SK-N-SH treated with all-trans-retinoic acid at 6 μM for 48 hours (cell line): ENCODE data around the gene MEF2C.
A peak's percentile ranks its signal among the peaks of the same experiment; 100 is the strongest.

Experiments
- ATAC-seq: fragments of 200-7000 bp; cut with Tn5 transposase; 3 replicates; pipeline ENCODE4 v1.9.1; 2020; ENCODE audit warnings: mild to moderate bottlenecking, moderate library complexity
- CSDC2 ChIP-seq: fragments of 250-450 bp; sonication (Bioruptor Pico); IDR thresholded peaks from 2 replicates; pipeline ENCODE4 v1.5.0; 2020; ENCODE audit warnings: mild to moderate bottlenecking, moderate library complexity
- CSRNP3 ChIP-seq: fragments of 250-450 bp; sonication (Bioruptor Pico); IDR thresholded peaks from 2 replicates; pipeline ENCODE4 v1.5.1; 2021; ENCODE audit warnings: mild to moderate bottlenecking, moderate library complexity
- ESRRG ChIP-seq: fragments of 250-450 bp; sonication (Bioruptor Pico); IDR thresholded peaks from 2 replicates; pipeline ENCODE4 v1.6.1; 2021; ENCODE audit warnings: mild to moderate bottlenecking
- GLIS3 ChIP-seq: fragments of 250-450 bp; sonication (Bioruptor Pico); IDR thresholded peaks from 2 replicates; pipeline ENCODE4 v1.5.0; 2020; ENCODE audit warnings: mild to moderate bottlenecking, moderate library complexity
- ISL1 ChIP-seq: fragments of 250-450 bp; sonication (Bioruptor Pico); IDR thresholded peaks from 2 replicates; pipeline ENCODE4 v2.1.2; 2022; ENCODE audit warnings: mild to moderate bottlenecking, moderate library complexity
- PATZ1 ChIP-seq: fragments of 250-450 bp; sonication (Bioruptor Pico); IDR thresholded peaks from 2 replicates; pipeline ENCODE4 v1.8.0; 2020; ENCODE audit warnings: mild to moderate bottlenecking, moderate library complexity, borderline replicate concordance
- POU6F1 ChIP-seq: fragments of 250-450 bp; sonication (Bioruptor Pico); IDR thresholded peaks from 2 replicates; pipeline ENCODE4 v1.8.0; 2021; ENCODE audit warnings: low read depth, mild to moderate bottlenecking, moderate library complexity, borderline replicate concordance
- PPARA ChIP-seq: fragments of 250-450 bp; sonication (Bioruptor Pico); IDR thresholded peaks from 2 replicates; pipeline ENCODE4 v1.5.0; 2020; ENCODE audit warnings: mild to moderate bottlenecking, borderline replicate concordance
- RARB ChIP-seq: fragments of 250-450 bp; sonication (Bioruptor Pico); IDR thresholded peaks from 2 replicates; pipeline ENCODE4 v1.8.0; 2021; ENCODE audit warnings: mild to moderate bottlenecking, moderate library complexity
- SNAI2 ChIP-seq: fragments of 250-450 bp; sonication (Bioruptor Pico); IDR thresholded peaks from 2 replicates; pipeline ENCODE4 v1.5.0; 2020; ENCODE audit warnings: mild to moderate bottlenecking, moderate library complexity
- TCF4 ChIP-seq: fragments of 250-450 bp; sonication (Bioruptor Pico); IDR thresholded peaks from 2 replicates; pipeline ENCODE4 v1.8.0; 2021; ENCODE audit warnings: mild to moderate bottlenecking, moderate library complexity, borderline replicate concordance
- TOX ChIP-seq: fragments of 250-450 bp; sonication (Bioruptor Pico); IDR thresholded peaks from 2 replicates; pipeline ENCODE4 v1.8.0; 2021; ENCODE audit warnings: mild to moderate bottlenecking, moderate library complexity, borderline replicate concordance
- ZC3H10 ChIP-seq: fragments of 250-450 bp; sonication (Bioruptor Pico); IDR thresholded peaks from 2 replicates; pipeline ENCODE4 v1.5.1; 2021; ENCODE audit warnings: mild to moderate bottlenecking, moderate library complexity
- ZFP3 ChIP-seq: fragments of 250-450 bp; sonication (Bioruptor Pico); IDR thresholded peaks from 2 replicates; pipeline ENCODE4 v1.5.0; 2020; ENCODE audit warnings: mild to moderate bottlenecking, moderate library complexity
- ZFP30 ChIP-seq: fragments of 450-650 bp; formaldehyde crosslinking; IDR thresholded peaks from 2 replicates; pipeline ENCODE4 v1.5.0; 2022; ENCODE audit warnings: mild to moderate bottlenecking, moderate library complexity
- ZNF565 ChIP-seq: fragments of 450-650 bp; formaldehyde crosslinking; conservative IDR thresholded peaks from 2 replicates; pipeline ENCODE4 v1.5.0; 2020; ENCODE audit warnings: low read depth, mild to moderate bottlenecking, moderate library complexity
- ZNF8 ChIP-seq: fragments of 450-650 bp; formaldehyde crosslinking; IDR thresholded peaks from 2 replicates; pipeline ENCODE4 v1.5.0; 2020; ENCODE audit warnings: mild to moderate bottlenecking, moderate library complexity
- TF ChIP-seq, protein P1 (sequence below): fragments of 250-450 bp; sonication (Bioruptor Pico); IDR thresholded peaks from 2 replicates; pipeline ENCODE4 v1.5.0; 2020; ENCODE audit warnings: mild to moderate bottlenecking, moderate library complexity

Gene MEF2C

GRCh38 chr5:88876714-88877113 lies 6.3 kb downstream of the MEF2C start:
- ATAC-seq = no peak
- TF ChIP-seq TCF4 (no peak), CSDC2 (CRISPR knock-in tag) (no peak), SNAI2 (no peak), ZC3H10 (CRISPR knock-in tag) (no peak), ISL1 (CRISPR knock-in tag) (peak; percentile 73), ESRRG (CRISPR knock-in tag) (no peak), GLIS3 (CRISPR knock-in tag) (no peak)
- TF ChIP-seq, protein P1, sequence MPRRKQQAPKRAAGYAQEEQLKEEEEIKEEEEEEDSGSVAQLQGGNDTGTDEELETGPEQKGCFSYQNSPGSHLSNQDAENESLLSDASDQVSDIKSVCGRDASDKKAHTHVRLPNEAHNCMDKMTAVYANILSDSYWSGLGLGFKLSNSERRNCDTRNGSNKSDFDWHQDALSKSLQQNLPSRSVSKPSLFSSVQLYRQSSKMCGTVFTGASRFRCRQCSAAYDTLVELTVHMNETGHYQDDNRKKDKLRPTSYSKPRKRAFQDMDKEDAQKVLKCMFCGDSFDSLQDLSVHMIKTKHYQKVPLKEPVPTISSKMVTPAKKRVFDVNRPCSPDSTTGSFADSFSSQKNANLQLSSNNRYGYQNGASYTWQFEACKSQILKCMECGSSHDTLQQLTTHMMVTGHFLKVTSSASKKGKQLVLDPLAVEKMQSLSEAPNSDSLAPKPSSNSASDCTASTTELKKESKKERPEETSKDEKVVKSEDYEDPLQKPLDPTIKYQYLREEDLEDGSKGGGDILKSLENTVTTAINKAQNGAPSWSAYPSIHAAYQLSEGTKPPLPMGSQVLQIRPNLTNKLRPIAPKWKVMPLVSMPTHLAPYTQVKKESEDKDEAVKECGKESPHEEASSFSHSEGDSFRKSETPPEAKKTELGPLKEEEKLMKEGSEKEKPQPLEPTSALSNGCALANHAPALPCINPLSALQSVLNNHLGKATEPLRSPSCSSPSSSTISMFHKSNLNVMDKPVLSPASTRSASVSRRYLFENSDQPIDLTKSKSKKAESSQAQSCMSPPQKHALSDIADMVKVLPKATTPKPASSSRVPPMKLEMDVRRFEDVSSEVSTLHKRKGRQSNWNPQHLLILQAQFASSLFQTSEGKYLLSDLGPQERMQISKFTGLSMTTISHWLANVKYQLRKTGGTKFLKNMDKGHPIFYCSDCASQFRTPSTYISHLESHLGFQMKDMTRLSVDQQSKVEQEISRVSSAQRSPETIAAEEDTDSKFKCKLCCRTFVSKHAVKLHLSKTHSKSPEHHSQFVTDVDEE = peak; percentile 66; the same call in 1 of the 2 replicates

DNA sequence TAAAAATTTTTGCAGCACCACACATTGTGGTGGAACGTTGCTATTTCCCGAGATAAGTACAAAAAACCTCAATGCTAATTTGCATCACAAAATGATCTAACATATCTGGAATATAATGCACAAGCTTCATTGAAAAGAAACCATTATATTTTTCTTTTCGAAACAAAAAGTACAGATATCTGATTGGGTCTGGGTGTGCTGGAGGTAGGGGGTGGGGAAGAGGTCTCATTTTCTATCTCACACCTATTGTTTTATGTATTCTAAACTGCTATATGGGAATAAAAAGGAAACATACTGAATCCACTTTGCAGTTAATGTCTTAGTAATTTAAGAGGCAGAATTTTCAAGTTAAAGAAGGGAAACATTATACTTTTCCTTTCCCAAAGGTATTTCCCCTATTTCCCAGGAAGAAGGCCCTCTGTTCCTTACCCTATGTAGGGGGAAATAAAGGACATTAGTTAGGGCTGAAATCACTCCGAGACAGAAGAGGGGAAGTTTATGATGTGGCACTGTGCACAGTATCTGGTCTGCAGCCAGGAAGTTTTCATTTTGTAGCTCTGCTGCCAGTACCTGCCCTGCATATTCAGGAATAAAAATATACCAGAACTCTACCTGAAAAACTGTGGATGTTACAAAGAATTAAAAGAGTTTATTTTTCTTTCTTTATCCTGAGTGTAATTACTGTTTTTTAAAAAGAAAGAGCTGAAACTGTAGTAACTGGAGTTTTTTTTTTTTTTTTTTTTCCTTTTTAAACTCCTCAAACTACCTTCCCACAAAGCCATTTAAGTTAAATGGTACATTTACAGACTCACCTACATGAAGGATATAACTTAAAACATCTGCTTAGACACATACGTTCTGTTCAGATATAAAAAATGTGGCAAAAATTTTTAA lies 7.4 kb downstream of the MEF2C start:
- TF ChIP-seq SNAI2 (no peak), ZFP30 (CRISPR knock-in tag) (no peak), ZNF565 (CRISPR knock-in tag) (no peak), PPARA (CRISPR knock-in tag) (no peak), RARB (CRISPR knock-in tag) (no peak), ZNF8 (no peak), ISL1 (CRISPR knock-in tag) (no peak), CSRNP3 (no peak), ZFP3 (no peak), PATZ1 (CRISPR knock-in tag) (no peak), TOX (CRISPR knock-in tag) (no peak)
- TF ChIP-seq, protein P1 = no peak
- ATAC-seq = peak; percentile 59; the same call in 2 of the 3 replicates

DNA sequence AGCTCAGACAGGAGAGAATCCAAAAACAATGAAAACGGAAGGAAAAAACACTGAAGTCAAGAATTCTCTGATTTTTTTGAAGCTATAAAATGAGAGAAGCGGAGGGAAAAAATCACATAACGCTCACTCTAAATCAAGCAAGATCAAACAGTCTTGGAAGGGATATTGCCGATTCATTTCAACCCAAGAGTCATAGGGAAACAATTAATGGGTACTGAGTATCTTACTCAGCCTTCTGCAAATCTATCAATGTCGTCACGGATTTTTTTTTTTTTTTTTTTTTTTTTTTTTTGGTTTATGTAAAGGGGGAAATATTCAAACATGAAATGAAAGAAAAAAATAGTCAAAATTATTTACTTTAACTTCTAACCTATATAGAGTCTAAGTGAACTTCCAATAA lies 9.5 kb downstream of the MEF2C start:
- TF ChIP-seq GLIS3 (CRISPR knock-in tag) (no peak), ESRRG (CRISPR knock-in tag) (no peak), ZFP3 (no peak), POU6F1 (CRISPR knock-in tag) (no peak)
- TF ChIP-seq, protein P1 = no peak
- no peak for ATAC-seq
